ENCODE results near the gene CAMK2G.

DNA sequence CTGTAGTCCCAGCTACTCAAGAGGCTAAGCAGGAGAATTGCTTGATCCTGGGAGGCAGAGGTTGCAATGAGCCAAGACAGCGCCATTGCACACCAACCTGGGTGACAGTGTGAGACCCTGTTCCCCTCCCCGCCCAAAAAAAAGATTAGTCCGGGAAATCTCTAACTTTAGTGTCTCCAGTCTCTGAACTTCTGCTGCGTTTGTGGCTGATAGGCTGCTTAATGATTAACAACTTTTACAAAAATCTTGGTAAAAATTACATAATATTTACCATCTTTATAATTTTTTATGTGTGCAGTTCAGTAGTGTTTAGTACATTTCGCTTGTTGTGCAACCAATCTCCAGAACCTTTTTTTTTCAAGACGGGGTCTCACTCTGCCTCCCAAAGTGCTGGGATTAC lies 26.9 kb upstream of the CAMK2G start:
- TF ChIP-seq, protein P1, sequence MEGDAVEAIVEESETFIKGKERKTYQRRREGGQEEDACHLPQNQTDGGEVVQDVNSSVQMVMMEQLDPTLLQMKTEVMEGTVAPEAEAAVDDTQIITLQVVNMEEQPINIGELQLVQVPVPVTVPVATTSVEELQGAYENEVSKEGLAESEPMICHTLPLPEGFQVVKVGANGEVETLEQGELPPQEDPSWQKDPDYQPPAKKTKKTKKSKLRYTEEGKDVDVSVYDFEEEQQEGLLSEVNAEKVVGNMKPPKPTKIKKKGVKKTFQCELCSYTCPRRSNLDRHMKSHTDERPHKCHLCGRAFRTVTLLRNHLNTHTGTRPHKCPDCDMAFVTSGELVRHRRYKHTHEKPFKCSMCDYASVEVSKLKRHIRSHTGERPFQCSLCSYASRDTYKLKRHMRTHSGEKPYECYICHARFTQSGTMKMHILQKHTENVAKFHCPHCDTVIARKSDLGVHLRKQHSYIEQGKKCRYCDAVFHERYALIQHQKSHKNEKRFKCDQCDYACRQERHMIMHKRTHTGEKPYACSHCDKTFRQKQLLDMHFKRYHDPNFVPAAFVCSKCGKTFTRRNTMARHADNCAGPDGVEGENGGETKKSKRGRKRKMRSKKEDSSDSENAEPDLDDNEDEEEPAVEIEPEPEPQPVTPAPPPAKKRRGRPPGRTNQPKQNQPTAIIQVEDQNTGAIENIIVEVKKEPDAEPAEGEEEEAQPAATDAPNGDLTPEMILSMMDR (IDR thresholded peaks at IDR 0.05; ENCODE audit: insufficient read depth, low read length, poor library complexity, severe bottlenecking) = no peak
- no peak for TF ChIP-seq EZH2phosphoT487 (conservative IDR thresholded peaks at IDR 0.05; ENCODE audit: low read length)

Measured in SU-DHL-6 (cell line).